HepG2 (cell line): ENCODE measurements around the gene CFAP61. TPM values are rescaled to one million over a fixed set of nuclear protein-coding genes. Genes with fewer than 3 reads are reported as not detected.
A peak's percentile ranks its signal among the peaks of the same experiment; 100 is the strongest.

Source experiments
- ATF2 ChIP-seq: sonication (generic); formaldehyde crosslinking; IDR thresholded peaks from 2 replicates; pipeline ENCODE4 v1.4.0; 2020; ENCODE audit warnings: missing genetic modification reagents
- ATF3 ChIP-seq: sonication (generic); formaldehyde crosslinking; IDR thresholded peaks from 2 replicates; pipeline ENCODE4 v1.4.0; 2020; ENCODE audit warnings: missing genetic modification reagents
- DZIP1 ChIP-seq: sonication (generic); formaldehyde crosslinking; IDR thresholded peaks from 2 replicates; pipeline ENCODE4 v1.5.0; 2020; ENCODE audit warnings: mild to moderate bottlenecking, missing genetic modification reagents
- ESRRA ChIP-seq: sonication (generic); formaldehyde crosslinking; IDR thresholded peaks from 2 replicates; pipeline ENCODE4 v1.5.1; 2020; ENCODE audit warnings: mild to moderate bottlenecking, low read depth, missing genetic modification reagents
- FOXK1 ChIP-seq: sonication (generic); formaldehyde crosslinking; IDR thresholded peaks from 2 replicates; pipeline ENCODE4 v1.4.0; 2020; ENCODE audit warnings: low read depth, missing genetic modification reagents, borderline replicate concordance
- KDM6A ChIP-seq: IDR thresholded peaks from 2 replicates; pipeline ENCODE4 v1.6.1; 2016; ENCODE audit warnings: low read depth
- KIAA2018 ChIP-seq: sonication (generic); formaldehyde crosslinking; IDR thresholded peaks from 2 replicates; pipeline ENCODE4 v1.5.0; 2020; ENCODE audit warnings: mild to moderate bottlenecking, missing genetic modification reagents, borderline replicate concordance
- MIXL1 ChIP-seq: IDR thresholded peaks from 2 replicates; pipeline ENCODE4 v1.6.1; 2016
- PHF21A ChIP-seq: sonication (generic); formaldehyde crosslinking; IDR thresholded peaks from 2 replicates; pipeline ENCODE4 v1.5.0; 2020; ENCODE audit warnings: mild to moderate bottlenecking, missing genetic modification reagents
- RFXAP ChIP-seq: sonication (generic); formaldehyde crosslinking; IDR thresholded peaks from 2 replicates; pipeline ENCODE4 v1.4.0; 2020; ENCODE audit warnings: missing genetic modification reagents, borderline replicate concordance
- SSRP1 ChIP-seq: IDR thresholded peaks from 2 replicates; pipeline ENCODE4 v1.6.1; 2016; ENCODE audit warnings: control low read depth
- TBX2 ChIP-seq: sonication (generic); formaldehyde crosslinking; IDR thresholded peaks from 2 replicates; pipeline ENCODE4 v1.5.0; 2020; ENCODE audit warnings: missing genetic modification reagents, mild to moderate bottlenecking, borderline replicate concordance
- ZFP41 ChIP-seq: sonication (generic); formaldehyde crosslinking; IDR thresholded peaks from 2 replicates; pipeline ENCODE4 v1.4.0; 2020; ENCODE audit warnings: mild to moderate bottlenecking, missing genetic modification reagents, borderline replicate concordance
- ZNF431 ChIP-seq: sonication (generic); formaldehyde crosslinking; IDR thresholded peaks from 2 replicates; pipeline ENCODE4 v1.9.0; 2022; ENCODE audit warnings: missing genetic modification reagents, low read depth, mild to moderate bottlenecking, borderline replicate concordance
- ZNF607 ChIP-seq: sonication (generic); formaldehyde crosslinking; IDR thresholded peaks from 2 replicates; pipeline ENCODE4 v1.5.1; 2020; ENCODE audit warnings: missing genetic modification reagents, mild to moderate bottlenecking, borderline replicate concordance
- polyA plus RNA-seq, 8 experiments: library from polyadenylated mRNA; depleted of rRNA in 3 of 8; stranded (reverse) in 7 of 8; unstranded in 1 of 8; fragments of >200 nt; fragmentation: Illumina TruSeq in 4 of 8; extraction: Trizol in 4 of 8; gene quantifications; 2 replicates each; pipeline versions ENCODE4 v1.2.1 to v1.2.3, GENCODE V29; 2011 to 2016; ENCODE audit warnings: low read depth in 4 of 8, missing spikeins in 1 of 8, mixed read lengths in 1 of 8; ENCODE audit not compliant: insufficient read depth in 1 of 8
- total RNA-seq, 5 experiments: library from RNA; depleted of rRNA; stranded (reverse); fragments of >200 nt; fragmentation: Illumina TruSeq; extraction: Trizol; gene quantifications; 2 replicates each; pipeline ENCODE4 v1.2.3, GENCODE V29; 2016; ENCODE audit warnings: low read depth in 1 of 5

The CFAP61 gene
- total and polyA plus RNA-seq, 2 of the 13 experiments (the other 11 are each of a cell fraction or from before 2014, with no cell fraction given): 0.27 TPM; not detected in 1

- TF ChIP-seq KIAA2018 (no peak), RFXAP (CRISPR knock-in tag) (0 out of 2 replicates have a peak, but pooled peaks have one; percentile 40), ZNF431 (CRISPR knock-in tag) (0 out of 2 replicates have a peak, but pooled peaks have one; percentile 61), DZIP1 (CRISPR knock-in tag) (no peak), ESRRA (CRISPR knock-in tag) (no peak), SSRP1 (CRISPR knock-in tag) (no peak), KDM6A (CRISPR knock-in tag) (0 out of 2 replicates have a peak, but pooled peaks have one; percentile 42), MIXL1 (CRISPR knock-in tag) (no peak; the same call in 1 of the 2 replicates), ZFP41 (CRISPR knock-in tag) (no peak), ATF3 (CRISPR knock-in tag) (no peak), ATF2 (CRISPR knock-in tag) (no peak), PHF21A (CRISPR knock-in tag) (0 out of 2 replicates have a peak, but pooled peaks have one; percentile 29), ZNF607 (CRISPR knock-in tag) (no peak), FOXK1 (CRISPR knock-in tag) (no peak), TBX2 (CRISPR knock-in tag) (no peak)
Observed at GRCh38 chr20:20009784-20010253, 42.5 kb upstream of the CFAP61 start (continued).
